OCI-LY1 (cell line): ENCODE results near the gene HOTAIR.

Experiments used
- H2AFZ ChIP-seq: fragments of 200-600 bp; sonication (generic), shearing (Covaris generic); 2 replicates; pipeline ENCODE4 v1.6.0; 2014; ENCODE audit warnings: antibody characterized with exemption, mild to moderate bottlenecking, low read length
- H3F3A ChIP-seq: fragments of 200-600 bp; sonication (generic), shearing (Covaris generic); 2 replicates; pipeline ENCODE4 v1.6.0; 2014; ENCODE audit warnings: mild to moderate bottlenecking, antibody characterized with exemption, low read length, moderate library complexity; ENCODE audit not compliant: insufficient read depth
- H3K27ac ChIP-seq: fragments of 200-600 bp; sonication (generic); 2 replicates; pipeline ENCODE4 v1.5.1; 2014; ENCODE audit warnings: low read length, mixed run types, mild to moderate bottlenecking, low read depth; ENCODE audit not compliant: poor library complexity, severe bottlenecking
- H3K27me3 ChIP-seq: fragments of 200-600 bp; sonication (generic); 2 replicates; pipeline ENCODE4 v1.6.0; 2014; ENCODE audit warnings: antibody characterized with exemption, mild to moderate bottlenecking, low read length, moderate library complexity; ENCODE audit not compliant: insufficient read depth
- H3K36me3 ChIP-seq: fragments of 200-600 bp; sonication (generic); 2 replicates; pipeline ENCODE4 v1.6.1; 2014; ENCODE audit warnings: mild to moderate bottlenecking, antibody characterized with exemption, low read length, moderate library complexity, mixed read lengths; ENCODE audit not compliant: insufficient read depth
- H3K4me1 ChIP-seq: fragments of 200-600 bp; sonication (generic); 2 replicates; pipeline ENCODE4 v1.5.1; 2014; ENCODE audit warnings: mild to moderate bottlenecking, low read length, moderate library complexity; ENCODE audit not compliant: insufficient read depth, severe bottlenecking
- H3K4me2 ChIP-seq: fragments of 200-600 bp; sonication (generic), shearing (Covaris generic); 2 replicates; pipeline ENCODE4 v1.6.1; 2014; ENCODE audit warnings: low read length
- H3K4me3 ChIP-seq: fragments of 200-600 bp; sonication (generic); 2 replicates; pipeline ENCODE4 v1.5.1; 2014; ENCODE audit warnings: low read length, low read depth, mild to moderate bottlenecking, mixed read lengths; ENCODE audit not compliant: poor library complexity, severe bottlenecking
- H3K79me2 ChIP-seq: fragments of 200-600 bp; shearing (Covaris generic); 2 replicates; pipeline ENCODE4 v1.6.1; 2016; ENCODE audit warnings: mixed run types, low read length, mixed read lengths; ENCODE audit not compliant: insufficient read depth
- H3K9ac ChIP-seq: fragments of 200-600 bp; sonication (generic), shearing (Covaris generic); 2 replicates; pipeline ENCODE4 v1.6.1; 2014; ENCODE audit warnings: mild to moderate bottlenecking, low read length, mixed read lengths
- H3K9me2 ChIP-seq: fragments of 200-600 bp; sonication (generic), shearing (Covaris generic); 2 replicates; pipeline ENCODE4 v1.6.1; 2014; ENCODE audit warnings: low read depth, mild to moderate bottlenecking, low read length, mixed read lengths
- H3K9me3 ChIP-seq: fragments of 200-600 bp; shearing (Covaris generic); 2 replicates; pipeline ENCODE4 v1.6.1; 2014; ENCODE audit warnings: low read length, mixed read lengths
- H4K20me1 ChIP-seq: fragments of 200-600 bp; sonication (generic), shearing (Covaris generic); 2 replicates; pipeline ENCODE4 v1.6.0; 2016; ENCODE audit warnings: mild to moderate bottlenecking, low read length; ENCODE audit not compliant: insufficient read depth
- EZH2 ChIP-seq: fragments of 200-600 bp; sonication (generic), shearing (Covaris generic); IDR thresholded peaks from 2 replicates; pipeline ENCODE4 v1.8.0; 2017; ENCODE audit warnings: borderline replicate concordance, mixed run types, mild to moderate bottlenecking, antibody characterized with exemption, low read length, moderate library complexity, mixed read lengths
- TF ChIP-seq, protein P1 (sequence below): fragments of 200-600 bp; sonication (generic), shearing (Covaris generic); IDR thresholded peaks from 2 replicates; pipeline ENCODE4 v1.5.1; 2017; ENCODE audit warnings: mild to moderate bottlenecking, antibody characterized with exemption, low read length, moderate library complexity, mixed read lengths

The HOTAIR gene

DNA sequence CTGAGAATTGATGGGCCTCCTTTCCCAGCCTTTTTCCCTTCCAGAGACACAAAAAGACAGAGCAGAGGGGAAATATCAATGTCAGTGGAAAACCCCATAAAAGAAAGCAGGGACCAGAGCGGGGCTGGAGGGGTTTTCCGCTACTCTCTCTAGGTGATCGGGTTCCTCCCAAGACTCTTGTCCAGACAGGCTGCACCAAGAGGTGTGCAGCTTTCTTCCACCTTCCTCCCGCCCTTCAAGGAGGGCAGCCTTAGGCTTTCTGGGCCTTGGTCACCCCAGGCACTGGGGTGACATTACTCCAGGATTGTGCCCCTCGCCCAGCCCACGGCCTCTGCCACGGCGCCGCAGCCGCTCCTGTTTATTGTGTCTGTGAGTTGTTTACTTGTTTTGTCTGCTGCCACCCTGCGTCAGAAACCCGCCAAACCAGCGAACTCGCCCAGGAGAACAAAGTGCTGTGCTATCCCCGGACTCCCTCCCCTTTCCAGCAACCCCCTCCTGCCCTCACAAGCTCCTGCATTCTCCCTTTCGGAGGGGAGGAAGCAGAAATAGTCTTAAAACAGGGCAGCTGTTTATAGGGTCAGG is 46.8 kb upstream of the HOTAIR start:
- H3K4me2 ChIP-seq: peak overlapping the region; percentile 8; the same call in 1 of the 2 replicates
- no peaks in the 10 kb centered on the region for H4K20me1 ChIP-seq
- H2AFZ ChIP-seq: no peak overlapping the region

DNA sequence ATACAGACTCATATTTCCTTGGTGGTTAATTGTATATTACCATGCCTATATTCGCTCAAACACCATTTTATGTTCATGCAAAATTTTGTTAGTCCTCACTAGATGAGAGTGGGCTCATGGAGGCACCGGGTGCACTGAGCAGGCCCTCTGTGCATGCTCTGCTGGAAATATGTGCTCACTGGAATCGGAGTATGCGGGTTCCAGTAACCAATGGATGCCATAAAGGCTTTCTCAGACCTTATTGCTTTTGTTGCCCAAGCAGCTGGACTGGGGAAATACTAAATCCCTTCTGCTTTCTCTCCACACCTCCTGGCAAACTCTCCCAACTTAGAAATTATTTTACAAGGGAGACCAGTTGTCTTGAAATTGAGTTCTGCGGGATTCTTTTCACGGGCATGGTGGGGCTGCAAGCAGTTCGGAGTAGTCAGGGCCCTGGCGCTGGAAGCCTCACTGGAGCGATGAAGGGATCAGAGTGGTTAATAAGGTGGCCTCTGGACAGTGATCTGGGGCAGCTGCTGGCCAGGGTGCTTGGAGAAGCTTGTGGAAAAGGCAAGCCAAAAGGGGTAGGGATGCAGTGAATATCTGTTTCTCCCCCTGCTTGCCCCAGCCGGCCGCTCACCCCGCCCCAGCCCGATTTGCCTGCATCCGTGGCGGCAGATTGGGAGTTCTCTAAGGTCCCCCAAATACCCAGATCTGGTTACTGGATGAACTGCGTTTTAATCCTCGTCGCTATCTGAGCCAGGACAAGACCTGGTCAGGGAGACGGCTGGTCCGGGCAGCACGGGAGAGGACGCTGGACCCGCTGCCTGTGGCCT is 46.0 kb upstream of the HOTAIR start:
- Histone ChIP-seq H3F3A (no peaks in the 10 kb centered on the region), H3K4me1 (peaks cover 22% of the 10 kb centered on the region), H2AFZ (no peak overlapping the region), H3K4me3 (no peak overlapping the region), H3K9me3 (no peaks in the 10 kb centered on the region), H3K27me3 (peaks cover 6% of the 10 kb centered on the region; the same call in 1 of the 2 replicates), H3K79me2 (no peaks in the 10 kb centered on the region), H3K27ac (no peak overlapping the region), H3K4me2 (no peak overlapping the region), H3K9me2 (no peaks in the 10 kb centered on the region), H4K20me1 (no peaks in the 10 kb centered on the region), H3K36me3 (no peaks in the 10 kb centered on the region), H3K9ac (no peak overlapping the region)
- no peak for TF ChIP-seq EZH2
- TF ChIP-seq, protein P1, sequence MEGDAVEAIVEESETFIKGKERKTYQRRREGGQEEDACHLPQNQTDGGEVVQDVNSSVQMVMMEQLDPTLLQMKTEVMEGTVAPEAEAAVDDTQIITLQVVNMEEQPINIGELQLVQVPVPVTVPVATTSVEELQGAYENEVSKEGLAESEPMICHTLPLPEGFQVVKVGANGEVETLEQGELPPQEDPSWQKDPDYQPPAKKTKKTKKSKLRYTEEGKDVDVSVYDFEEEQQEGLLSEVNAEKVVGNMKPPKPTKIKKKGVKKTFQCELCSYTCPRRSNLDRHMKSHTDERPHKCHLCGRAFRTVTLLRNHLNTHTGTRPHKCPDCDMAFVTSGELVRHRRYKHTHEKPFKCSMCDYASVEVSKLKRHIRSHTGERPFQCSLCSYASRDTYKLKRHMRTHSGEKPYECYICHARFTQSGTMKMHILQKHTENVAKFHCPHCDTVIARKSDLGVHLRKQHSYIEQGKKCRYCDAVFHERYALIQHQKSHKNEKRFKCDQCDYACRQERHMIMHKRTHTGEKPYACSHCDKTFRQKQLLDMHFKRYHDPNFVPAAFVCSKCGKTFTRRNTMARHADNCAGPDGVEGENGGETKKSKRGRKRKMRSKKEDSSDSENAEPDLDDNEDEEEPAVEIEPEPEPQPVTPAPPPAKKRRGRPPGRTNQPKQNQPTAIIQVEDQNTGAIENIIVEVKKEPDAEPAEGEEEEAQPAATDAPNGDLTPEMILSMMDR: no peak

More for the DNA sequence above, 46.8 kb upstream of the HOTAIR start:
- Histone ChIP-seq H3K4me1 (peaks cover 26% of the 10 kb centered on the region), H3K9me2 (no peaks in the 10 kb centered on the region), H3K27me3 (peaks cover 6% of the 10 kb centered on the region; the same call in 1 of the 2 replicates), H3F3A (no peaks in the 10 kb centered on the region), H3K27ac (no peak overlapping the region), H3K4me3 (no peak overlapping the region), H3K36me3 (no peaks in the 10 kb centered on the region), H3K79me2 (no peaks in the 10 kb centered on the region), H3K9me3 (no peaks in the 10 kb centered on the region), H3K9ac (no peak overlapping the region)
- no peak for TF ChIP-seq EZH2
- TF ChIP-seq, protein P1: peak; percentile 21; the same call in 1 of the 2 replicates

DNA sequence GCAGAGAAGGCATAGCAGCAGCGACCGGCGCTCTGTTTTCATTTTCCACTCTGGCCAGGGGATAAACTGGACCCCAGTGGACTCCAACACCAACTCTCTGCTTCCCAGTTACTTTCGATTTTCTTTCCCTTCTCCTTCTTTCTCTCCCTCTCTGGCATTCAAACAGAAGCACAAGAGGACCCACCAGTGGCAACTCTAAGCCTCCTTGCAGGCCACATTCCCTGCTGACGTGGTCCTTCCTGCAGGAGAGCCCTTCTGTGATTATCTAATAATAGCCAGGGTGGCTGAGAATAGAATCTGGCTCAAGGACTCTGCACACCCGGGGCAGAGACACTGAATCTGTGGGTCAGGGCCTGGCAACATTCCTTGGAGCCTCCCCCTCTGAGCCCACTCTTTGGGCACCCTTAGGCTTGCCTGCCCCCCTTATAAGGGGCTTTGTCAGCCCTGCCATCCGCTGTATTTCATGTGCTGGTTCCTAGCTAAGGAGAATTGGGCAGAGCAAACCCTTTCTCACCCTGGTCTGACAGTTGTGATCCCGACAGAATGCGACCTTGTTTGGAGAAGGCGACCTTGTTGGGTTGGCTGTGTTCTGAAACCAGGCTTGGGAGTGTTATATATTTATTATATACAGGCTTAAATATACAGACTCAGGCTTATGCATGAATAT is 45.3 kb upstream of the HOTAIR start:
- Histone ChIP-seq H3K36me3 (no peaks in the 10 kb centered on the region), H3F3A (no peaks in the 10 kb centered on the region), H3K27ac (no peak overlapping the region), H3K9ac (no peak overlapping the region), H3K9me3 (no peaks in the 10 kb centered on the region), H3K4me2 (no peak overlapping the region), H3K79me2 (no peaks in the 10 kb centered on the region), H2AFZ (no peak overlapping the region), H3K9me2 (no peaks in the 10 kb centered on the region), H4K20me1 (no peaks in the 10 kb centered on the region), H3K4me3 (no peak overlapping the region), H3K27me3 (peaks cover 6% of the 10 kb centered on the region; the same call in 1 of the 2 replicates), H3K4me1 (peaks cover 22% of the 10 kb centered on the region)
- TF ChIP-seq, protein P1: no peak
- TF ChIP-seq EZH2: no peak
